GM23338 (cell line): ENCODE data around the gene SLC9A1. TPM values are rescaled to one million over a fixed set of nuclear protein-coding genes. Genes with fewer than 3 reads are reported as not detected.

ENCODE experiments used
- ATAC-seq: fragments of 200-7000 bp; cut with Tn5 transposase; 3 replicates; pipeline ENCODE4 v1.9.1; 2020
- DNase-seq: peaks from one replicate; pipeline ENCODE4 v3.0.0-alpha.2; 2015; ENCODE audit warnings: low spot score
- H2AFZ ChIP-seq: fragments of 200-600 bp; sonication (generic); 2 replicates; pipeline ENCODE4 v1.8.0; 2016; ENCODE audit warnings: antibody characterized with exemption, mild to moderate bottlenecking, moderate library complexity
- H3F3A ChIP-seq: fragments of 200-600 bp; sonication (generic); replicated peaks from 2 replicates; pipeline ENCODE4 v1.8.0; 2017; ENCODE audit warnings: antibody characterized with exemption, mixed run types, low read depth
- H3K27ac ChIP-seq: fragments of 200-600 bp; sonication (generic); 2 replicates; pipeline ENCODE4 v1.6.1; 2016; ENCODE audit warnings: low read depth
- H3K27me3 ChIP-seq: fragments of 200-600 bp; sonication (generic); 2 replicates; pipeline ENCODE4 v1.8.0; 2016; ENCODE audit warnings: mild to moderate bottlenecking, mixed run types, moderate library complexity; ENCODE audit not compliant: insufficient read depth
- H3K36me3 ChIP-seq: fragments of 200-600 bp; sonication (generic); 2 replicates; pipeline ENCODE4 v1.8.0; 2016; ENCODE audit warnings: mild to moderate bottlenecking; ENCODE audit not compliant: insufficient read depth
- H3K4me1 ChIP-seq: fragments of 200-600 bp; sonication (generic); 2 replicates; pipeline ENCODE4 v1.8.0; 2016; ENCODE audit warnings: mild to moderate bottlenecking, moderate library complexity; ENCODE audit not compliant: insufficient read depth
- H3K4me2 ChIP-seq: fragments of 200-600 bp; sonication (generic); 2 replicates; pipeline ENCODE4 v1.7.1; 2017; ENCODE audit warnings: mixed run types
- H3K4me3 ChIP-seq: fragments of 200-600 bp; sonication (generic); 2 replicates; pipeline ENCODE4 v1.6.1; 2016; ENCODE audit warnings: mixed run types
- H3K79me2 ChIP-seq: fragments of 200-600 bp; sonication (generic); replicated peaks from 2 replicates; pipeline ENCODE4 v1.8.0; 2017; ENCODE audit warnings: mild to moderate bottlenecking; ENCODE audit not compliant: insufficient read depth
- H3K9me2 ChIP-seq: fragments of 200-600 bp; sonication (generic); 2 replicates; pipeline ENCODE4 v1.8.0; 2017; ENCODE audit not compliant: insufficient read depth
- H4K20me1 ChIP-seq: fragments of 200-600 bp; sonication (generic); replicated peaks from 2 replicates; pipeline ENCODE4 v1.8.0; 2017; ENCODE audit warnings: mild to moderate bottlenecking; ENCODE audit not compliant: insufficient read depth
- H3K27ac Mint-ChIP-seq: 2 replicates; pipeline ENCODE4 v1.8.0; 2020; ENCODE audit warnings: inconsistent platforms, mild to moderate bottlenecking, moderate library complexity, mixed read lengths
- H3K27me3 Mint-ChIP-seq: 3 replicates; pipeline ENCODE4 v1.8.0; 2022; ENCODE audit warnings: low read depth, mild to moderate bottlenecking, moderate library complexity, mixed read lengths, inconsistent platforms; ENCODE audit not compliant: insufficient read depth, poor library complexity
- H3K36me3 Mint-ChIP-seq: 3 replicates; pipeline ENCODE4 v1.8.0; 2021; ENCODE audit warnings: low read depth, mild to moderate bottlenecking, inconsistent platforms, moderate library complexity, mixed read lengths
- H3K4me1 Mint-ChIP-seq: 3 replicates; pipeline ENCODE4 v1.8.0; 2020; ENCODE audit warnings: mild to moderate bottlenecking, inconsistent platforms, mixed read lengths
- H3K4me3 Mint-ChIP-seq: 3 replicates; pipeline ENCODE4 v1.8.0; 2021; ENCODE audit warnings: moderate library complexity, mild to moderate bottlenecking, inconsistent platforms, mixed read lengths
- H3K9me3 Mint-ChIP-seq: 3 replicates; pipeline ENCODE4 v1.8.0; 2020; ENCODE audit warnings: moderate library complexity, mild to moderate bottlenecking, inconsistent platforms, mixed read lengths
- CREB1 ChIP-seq: fragments of 250-450 bp; sonication (Bioruptor Pico); IDR thresholded peaks from 2 replicates; pipeline ENCODE4 v1.5.0; 2020; ENCODE audit warnings: low read depth, mild to moderate bottlenecking, moderate library complexity
- POLR2AphosphoS5 ChIP-seq: IDR thresholded peaks from 2 replicates; pipeline ENCODE4 v1.6.1; 2016; ENCODE audit warnings: antibody characterized with exemption, low read depth
- ZNF114 ChIP-seq: fragments of 250-450 bp; sonication (Bioruptor Pico); IDR thresholded peaks from 2 replicates; pipeline ENCODE4 v1.5.0; 2020; ENCODE audit warnings: mild to moderate bottlenecking, moderate library complexity
- polyA plus RNA-seq: library from polyadenylated mRNA; unstranded; fragments of >200 nt; fragmentation: Nextera tagmentation; extraction: Ambion mirVana; gene quantifications from 2 replicates; pipeline ENCODE4 v1.2.1, GENCODE V29; 2016
- total RNA-seq: library from RNA; depleted of rRNA; stranded (reverse); fragments of >200 nt; shearing (Covaris generic); gene quantifications from 2 replicates; pipeline ENCODE4 v1.2.3, GENCODE V29; 2014
- TF ChIP-seq, protein P1 (sequence below): fragments of 250-450 bp; sonication (Bioruptor Pico); IDR thresholded peaks from 2 replicates; pipeline ENCODE4 v1.5.0; 2020; ENCODE audit warnings: mild to moderate bottlenecking, moderate library complexity
- TF ChIP-seq, protein P2 (sequence below), 2 experiments: fragments of 200-600 bp in 1 of 2; sonication (generic) in 1 of 2; conservative IDR thresholded peaks; 2 replicates each; pipeline versions ENCODE4 v1.5.1 to v1.6.1; 2016 to 2017; ENCODE audit warnings: antibody characterized with exemption in 2 of 2, low read depth in 2 of 2, mild to moderate bottlenecking in 2 of 2, moderate library complexity in 1 of 2

SLC9A1 gene
- total and polyA plus RNA-seq, 2 experiments from 2014 or later: 10.4 to 22.3 TPM

DNA sequence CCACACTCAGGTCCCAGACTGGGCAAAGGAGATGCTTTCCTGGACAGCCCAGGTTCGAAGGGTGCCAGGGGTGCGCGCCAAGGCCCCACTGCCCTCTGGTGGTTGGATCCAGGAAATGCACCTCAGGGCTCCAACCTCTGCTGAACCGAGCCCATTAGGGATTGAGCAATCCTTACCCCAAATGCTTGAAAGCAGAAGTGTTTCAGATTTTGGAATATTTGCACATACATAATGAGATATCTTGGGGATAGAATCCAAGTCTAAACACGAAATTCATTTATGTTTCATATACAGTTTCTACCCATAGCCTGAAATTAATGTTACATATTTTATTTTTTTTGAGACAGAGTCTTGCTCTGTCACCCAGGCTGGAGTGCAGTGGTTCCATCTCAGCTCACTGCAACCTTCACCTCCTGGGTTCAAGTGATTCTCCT is 57.4 kb downstream of the SLC9A1 start (continued):
- TF ChIP-seq, protein P1, sequence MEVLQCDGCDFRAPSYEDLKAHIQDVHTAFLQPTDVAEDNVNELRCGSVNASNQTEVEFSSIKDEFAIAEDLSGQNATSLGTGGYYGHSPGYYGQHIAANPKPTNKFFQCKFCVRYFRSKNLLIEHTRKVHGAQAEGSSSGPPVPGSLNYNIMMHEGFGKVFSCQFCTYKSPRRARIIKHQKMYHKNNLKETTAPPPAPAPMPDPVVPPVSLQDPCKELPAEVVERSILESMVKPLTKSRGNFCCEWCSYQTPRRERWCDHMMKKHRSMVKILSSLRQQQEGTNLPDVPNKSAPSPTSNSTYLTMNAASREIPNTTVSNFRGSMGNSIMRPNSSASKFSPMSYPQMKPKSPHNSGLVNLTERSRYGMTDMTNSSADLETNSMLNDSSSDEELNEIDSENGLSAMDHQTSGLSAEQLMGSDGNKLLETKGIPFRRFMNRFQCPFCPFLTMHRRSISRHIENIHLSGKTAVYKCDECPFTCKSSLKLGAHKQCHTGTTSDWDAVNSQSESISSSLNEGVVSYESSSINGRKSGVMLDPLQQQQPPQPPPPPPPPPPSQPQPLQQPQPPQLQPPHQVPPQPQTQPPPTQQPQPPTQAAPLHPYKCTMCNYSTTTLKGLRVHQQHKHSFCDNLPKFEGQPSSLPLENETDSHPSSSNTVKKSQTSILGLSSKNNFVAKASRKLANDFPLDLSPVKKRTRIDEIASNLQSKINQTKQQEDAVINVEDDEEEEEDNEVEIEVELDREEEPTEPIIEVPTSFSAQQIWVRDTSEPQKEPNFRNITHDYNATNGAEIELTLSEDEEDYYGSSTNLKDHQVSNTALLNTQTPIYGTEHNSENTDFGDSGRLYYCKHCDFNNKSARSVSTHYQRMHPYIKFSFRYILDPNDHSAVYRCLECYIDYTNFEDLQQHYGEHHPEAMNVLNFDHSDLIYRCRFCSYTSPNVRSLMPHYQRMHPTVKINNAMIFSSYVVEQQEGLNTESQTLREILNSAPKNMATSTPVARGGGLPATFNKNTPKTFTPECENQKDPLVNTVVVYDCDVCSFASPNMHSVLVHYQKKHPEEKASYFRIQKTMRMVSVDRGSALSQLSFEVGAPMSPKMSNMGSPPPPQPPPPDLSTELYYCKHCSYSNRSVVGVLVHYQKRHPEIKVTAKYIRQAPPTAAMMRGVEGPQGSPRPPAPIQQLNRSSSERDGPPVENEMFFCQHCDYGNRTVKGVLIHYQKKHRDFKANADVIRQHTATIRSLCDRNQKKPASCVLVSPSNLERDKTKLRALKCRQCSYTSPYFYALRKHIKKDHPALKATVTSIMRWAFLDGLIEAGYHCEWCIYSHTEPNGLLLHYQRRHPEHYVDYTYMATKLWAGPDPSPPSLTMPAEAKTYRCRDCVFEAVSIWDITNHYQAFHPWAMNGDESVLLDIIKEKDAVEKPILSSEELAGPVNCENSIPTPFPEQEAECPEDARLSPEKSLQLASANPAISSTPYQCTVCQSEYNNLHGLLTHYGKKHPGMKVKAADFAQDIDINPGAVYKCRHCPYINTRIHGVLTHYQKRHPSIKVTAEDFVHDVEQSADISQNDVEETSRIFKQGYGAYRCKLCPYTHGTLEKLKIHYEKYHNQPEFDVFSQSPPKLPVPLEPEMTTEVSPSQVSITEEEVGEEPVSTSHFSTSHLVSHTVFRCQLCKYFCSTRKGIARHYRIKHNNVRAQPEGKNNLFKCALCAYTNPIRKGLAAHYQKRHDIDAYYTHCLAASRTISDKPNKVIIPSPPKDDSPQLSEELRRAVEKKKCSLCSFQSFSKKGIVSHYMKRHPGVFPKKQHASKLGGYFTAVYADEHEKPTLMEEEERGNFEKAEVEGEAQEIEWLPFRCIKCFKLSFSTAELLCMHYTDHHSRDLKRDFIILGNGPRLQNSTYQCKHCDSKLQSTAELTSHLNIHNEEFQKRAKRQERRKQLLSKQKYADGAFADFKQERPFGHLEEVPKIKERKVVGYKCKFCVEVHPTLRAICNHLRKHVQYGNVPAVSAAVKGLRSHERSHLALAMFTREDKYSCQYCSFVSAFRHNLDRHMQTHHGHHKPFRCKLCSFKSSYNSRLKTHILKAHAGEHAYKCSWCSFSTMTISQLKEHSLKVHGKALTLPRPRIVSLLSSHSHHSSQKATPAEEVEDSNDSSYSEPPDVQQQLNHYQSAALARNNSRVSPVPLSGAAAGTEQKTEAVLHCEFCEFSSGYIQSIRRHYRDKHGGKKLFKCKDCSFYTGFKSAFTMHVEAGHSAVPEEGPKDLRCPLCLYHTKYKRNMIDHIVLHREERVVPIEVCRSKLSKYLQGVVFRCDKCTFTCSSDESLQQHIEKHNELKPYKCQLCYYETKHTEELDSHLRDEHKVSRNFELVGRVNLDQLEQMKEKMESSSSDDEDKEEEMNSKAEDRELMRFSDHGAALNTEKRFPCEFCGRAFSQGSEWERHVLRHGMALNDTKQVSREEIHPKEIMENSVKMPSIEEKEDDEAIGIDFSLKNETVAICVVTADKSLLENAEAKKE: no peak

DNA sequence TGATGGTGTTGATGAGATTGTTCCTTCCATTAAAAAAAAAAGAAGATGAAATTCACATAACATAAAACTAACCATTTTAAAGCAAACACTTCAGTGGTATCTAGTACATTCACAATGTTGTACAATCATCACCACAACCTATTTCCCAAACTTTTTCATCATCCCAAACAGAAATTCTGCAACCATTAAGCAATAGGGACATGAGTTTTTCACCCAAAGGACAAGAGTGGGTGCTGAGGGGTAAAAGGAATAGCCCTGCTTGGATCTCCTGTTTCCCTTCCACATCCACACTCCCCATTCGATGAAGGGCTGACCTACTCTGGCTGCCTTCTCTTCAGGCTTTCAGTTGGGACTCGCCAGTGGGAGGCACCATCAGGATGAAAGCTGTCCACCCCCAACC is 59.3 kb downstream of the SLC9A1 start:
- Histone ChIP-seq H4K20me1 (no peaks in the 10 kb centered on the region), H3K4me2 (no peak overlapping the region), H3K27ac (no peak overlapping the region), H3K4me1 (peaks cover 18% of the 10 kb centered on the region), H3K79me2 (no peaks in the 10 kb centered on the region), H3K9me2 (no peaks in the 10 kb centered on the region), H3K27me3 (no peaks in the 10 kb centered on the region), H3K4me3 (no peak overlapping the region), H3F3A (no peaks in the 10 kb centered on the region), H3K36me3 (no peaks in the 10 kb centered on the region), H2AFZ (no peak overlapping the region)
- Mint-ChIP-seq H3K9me3 (peaks cover 2% of the 10 kb centered on the region; the same call in 2 of the 3 replicates), H3K27me3 (peaks cover 4% of the 10 kb centered on the region), H3K36me3 (no peaks in the 10 kb centered on the region), H3K4me3 (no peak overlapping the region), H3K4me1 (peaks cover 20% of the 10 kb centered on the region), H3K27ac (no peak overlapping the region)
- ATAC-seq: no peak
- no peak for DNase-seq
- TF ChIP-seq ZNF114 (CRISPR knock-in tag) (no peak), CREB1 (CRISPR knock-in tag) (no peak), POLR2AphosphoS5 (no peak)
- TF ChIP-seq, protein P2, sequence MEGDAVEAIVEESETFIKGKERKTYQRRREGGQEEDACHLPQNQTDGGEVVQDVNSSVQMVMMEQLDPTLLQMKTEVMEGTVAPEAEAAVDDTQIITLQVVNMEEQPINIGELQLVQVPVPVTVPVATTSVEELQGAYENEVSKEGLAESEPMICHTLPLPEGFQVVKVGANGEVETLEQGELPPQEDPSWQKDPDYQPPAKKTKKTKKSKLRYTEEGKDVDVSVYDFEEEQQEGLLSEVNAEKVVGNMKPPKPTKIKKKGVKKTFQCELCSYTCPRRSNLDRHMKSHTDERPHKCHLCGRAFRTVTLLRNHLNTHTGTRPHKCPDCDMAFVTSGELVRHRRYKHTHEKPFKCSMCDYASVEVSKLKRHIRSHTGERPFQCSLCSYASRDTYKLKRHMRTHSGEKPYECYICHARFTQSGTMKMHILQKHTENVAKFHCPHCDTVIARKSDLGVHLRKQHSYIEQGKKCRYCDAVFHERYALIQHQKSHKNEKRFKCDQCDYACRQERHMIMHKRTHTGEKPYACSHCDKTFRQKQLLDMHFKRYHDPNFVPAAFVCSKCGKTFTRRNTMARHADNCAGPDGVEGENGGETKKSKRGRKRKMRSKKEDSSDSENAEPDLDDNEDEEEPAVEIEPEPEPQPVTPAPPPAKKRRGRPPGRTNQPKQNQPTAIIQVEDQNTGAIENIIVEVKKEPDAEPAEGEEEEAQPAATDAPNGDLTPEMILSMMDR (conservative IDR thresholded peaks at IDR 0.05; ENCODE audit: low read depth in 2 of 2): peak in 1 of 2 experiments; percentile 23; a peak in 1 of 4 replicates
